ENCODE measurements around the gene DLEC1.

- TF ChIP-seq, protein P1, sequence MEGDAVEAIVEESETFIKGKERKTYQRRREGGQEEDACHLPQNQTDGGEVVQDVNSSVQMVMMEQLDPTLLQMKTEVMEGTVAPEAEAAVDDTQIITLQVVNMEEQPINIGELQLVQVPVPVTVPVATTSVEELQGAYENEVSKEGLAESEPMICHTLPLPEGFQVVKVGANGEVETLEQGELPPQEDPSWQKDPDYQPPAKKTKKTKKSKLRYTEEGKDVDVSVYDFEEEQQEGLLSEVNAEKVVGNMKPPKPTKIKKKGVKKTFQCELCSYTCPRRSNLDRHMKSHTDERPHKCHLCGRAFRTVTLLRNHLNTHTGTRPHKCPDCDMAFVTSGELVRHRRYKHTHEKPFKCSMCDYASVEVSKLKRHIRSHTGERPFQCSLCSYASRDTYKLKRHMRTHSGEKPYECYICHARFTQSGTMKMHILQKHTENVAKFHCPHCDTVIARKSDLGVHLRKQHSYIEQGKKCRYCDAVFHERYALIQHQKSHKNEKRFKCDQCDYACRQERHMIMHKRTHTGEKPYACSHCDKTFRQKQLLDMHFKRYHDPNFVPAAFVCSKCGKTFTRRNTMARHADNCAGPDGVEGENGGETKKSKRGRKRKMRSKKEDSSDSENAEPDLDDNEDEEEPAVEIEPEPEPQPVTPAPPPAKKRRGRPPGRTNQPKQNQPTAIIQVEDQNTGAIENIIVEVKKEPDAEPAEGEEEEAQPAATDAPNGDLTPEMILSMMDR (IDR thresholded peaks at IDR 0.05), result no peak
- no peak for TF ChIP-seq POLR2A (IDR thresholded peaks at IDR 0.05)
Observed at GRCh38 chr3:38015485-38015884, 23.5 kb upstream of the DLEC1 start.

Data from lower leg skin (tissue), 3 donors.